ENCODE data around the gene AP5M1. TPM values are rescaled to one million over a fixed set of nuclear protein-coding genes. Genes with fewer than 3 reads are reported as not detected.

Gene AP5M1
- total and polyA plus RNA-seq, 2 of the 13 experiments (the other 11 are each of a cell fraction or from before 2014, with no cell fraction given), result 14.8 to 35.0 TPM

- TF ChIP-seq, protein P1, sequence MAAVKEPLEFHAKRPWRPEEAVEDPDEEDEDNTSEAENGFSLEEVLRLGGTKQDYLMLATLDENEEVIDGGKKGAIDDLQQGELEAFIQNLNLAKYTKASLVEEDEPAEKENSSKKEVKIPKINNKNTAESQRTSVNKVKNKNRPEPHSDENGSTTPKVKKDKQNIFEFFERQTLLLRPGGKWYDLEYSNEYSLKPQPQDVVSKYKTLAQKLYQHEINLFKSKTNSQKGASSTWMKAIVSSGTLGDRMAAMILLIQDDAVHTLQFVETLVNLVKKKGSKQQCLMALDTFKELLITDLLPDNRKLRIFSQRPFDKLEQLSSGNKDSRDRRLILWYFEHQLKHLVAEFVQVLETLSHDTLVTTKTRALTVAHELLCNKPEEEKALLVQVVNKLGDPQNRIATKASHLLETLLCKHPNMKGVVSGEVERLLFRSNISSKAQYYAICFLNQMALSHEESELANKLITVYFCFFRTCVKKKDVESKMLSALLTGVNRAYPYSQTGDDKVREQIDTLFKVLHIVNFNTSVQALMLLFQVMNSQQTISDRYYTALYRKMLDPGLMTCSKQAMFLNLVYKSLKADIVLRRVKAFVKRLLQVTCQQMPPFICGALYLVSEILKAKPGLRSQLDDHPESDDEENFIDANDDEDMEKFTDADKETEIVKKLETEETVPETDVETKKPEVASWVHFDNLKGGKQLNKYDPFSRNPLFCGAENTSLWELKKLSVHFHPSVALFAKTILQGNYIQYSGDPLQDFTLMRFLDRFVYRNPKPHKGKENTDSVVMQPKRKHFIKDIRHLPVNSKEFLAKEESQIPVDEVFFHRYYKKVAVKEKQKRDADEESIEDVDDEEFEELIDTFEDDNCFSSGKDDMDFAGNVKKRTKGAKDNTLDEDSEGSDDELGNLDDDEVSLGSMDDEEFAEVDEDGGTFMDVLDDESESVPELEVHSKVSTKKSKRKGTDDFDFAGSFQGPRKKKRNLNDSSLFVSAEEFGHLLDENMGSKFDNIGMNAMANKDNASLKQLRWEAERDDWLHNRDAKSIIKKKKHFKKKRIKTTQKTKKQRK (IDR thresholded peaks at IDR 0.05; ENCODE audit: low read length), result no peak
- 0 out of 4 replicates have a peak, but pooled peaks of 1 of the 2 experiments have one; percentile 10 for TF ChIP-seq NR2F1 (CRISPR knock-in tag; IDR thresholded peaks at IDR 0.05)
- peak; percentile 71 for TF ChIP-seq RARA (CRISPR knock-in tag; IDR thresholded peaks at IDR 0.05)
- no peak for TF ChIP-seq ZNF607 (CRISPR knock-in tag; IDR thresholded peaks at IDR 0.05; ENCODE audit: borderline replicate concordance)
- no peak for TF ChIP-seq ZNF816 (CRISPR knock-in tag; IDR thresholded peaks at IDR 0.05; ENCODE audit: borderline replicate concordance)
- TF ChIP-seq, protein P2, sequence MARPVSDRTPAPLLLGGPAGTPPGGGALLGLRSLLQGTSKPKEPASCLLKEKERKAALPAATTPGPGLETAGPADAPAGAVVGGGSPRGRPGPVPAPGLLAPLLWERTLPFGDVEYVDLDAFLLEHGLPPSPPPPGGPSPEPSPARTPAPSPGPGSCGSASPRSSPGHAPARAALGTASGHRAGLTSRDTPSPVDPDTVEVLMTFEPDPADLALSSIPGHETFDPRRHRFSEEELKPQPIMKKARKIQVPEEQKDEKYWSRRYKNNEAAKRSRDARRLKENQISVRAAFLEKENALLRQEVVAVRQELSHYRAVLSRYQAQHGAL (CRISPR knock-in tag; IDR thresholded peaks at IDR 0.05; ENCODE audit: not compliant biosample characterization), result no peak
- TF ChIP-seq TEAD3 (CRISPR knock-in tag; optimal IDR thresholded peaks at IDR 0.05; ENCODE audit: borderline replicate concordance), result peak; percentile 52
- TF ChIP-seq IRF2 (CRISPR knock-in tag; IDR thresholded peaks at IDR 0.05), result peak; percentile 54; the same call in 1 of the 2 replicates
- peak; percentile 82 for TF ChIP-seq ESRRA (CRISPR knock-in tag; IDR thresholded peaks at IDR 0.05; ENCODE audit: low read depth)
- TF ChIP-seq ZNF550 (CRISPR knock-in tag; IDR thresholded peaks at IDR 0.05; ENCODE audit: borderline replicate concordance), result no peak
- no peak for TF ChIP-seq ATM (IDR thresholded peaks at IDR 0.05; ENCODE audit: borderline replicate concordance)
- TF ChIP-seq ZKSCAN8 (CRISPR knock-in tag; IDR thresholded peaks at IDR 0.05; ENCODE audit: borderline replicate concordance), result 0 out of 2 replicates have a peak, but pooled peaks have one; percentile 25
- TF ChIP-seq JARID2 (CRISPR knock-in tag; IDR thresholded peaks at IDR 0.05; ENCODE audit: insufficient replicate concordance), result no peak
- TF ChIP-seq EP300 (IDR thresholded peaks at IDR 0.05; ENCODE audit: low read depth in 2 of 2, low read length in 2 of 2), result peak in 1 of 2 experiments; percentile 78; a peak in 2 of 4 replicates
- TF ChIP-seq EP300 (CRISPR knock-in tag; IDR thresholded peaks at IDR 0.05; ENCODE audit: borderline replicate concordance), result peak; percentile 52; the same call in 1 of the 2 replicates
- TF ChIP-seq ZNF446 (CRISPR knock-in tag; IDR thresholded peaks at IDR 0.05), result no peak
- TF ChIP-seq KMT2B (CRISPR knock-in tag; IDR thresholded peaks at IDR 0.05), result no peak
- TF ChIP-seq SOX5 (CRISPR knock-in tag; IDR thresholded peaks at IDR 0.05; ENCODE audit: borderline replicate concordance), result peak; percentile 100
- TF ChIP-seq MIER3 (CRISPR knock-in tag; IDR thresholded peaks at IDR 0.05; ENCODE audit: borderline replicate concordance), result peak; percentile 58; the same call in 1 of the 2 replicates
- TF ChIP-seq SALL1 (CRISPR knock-in tag; IDR thresholded peaks at IDR 0.05), result peak; percentile 33; the same call in 1 of the 2 replicates
- TF ChIP-seq FOXA3 (CRISPR knock-in tag; IDR thresholded peaks at IDR 0.05), result peak; percentile 84
- TF ChIP-seq ZSCAN9 (CRISPR knock-in tag; IDR thresholded peaks at IDR 0.05; ENCODE audit: borderline replicate concordance), result no peak
- no peak for TF ChIP-seq SP4 (CRISPR knock-in tag; IDR thresholded peaks at IDR 0.05)
- 0 out of 2 replicates have a peak, but pooled peaks have one; percentile 31 for TF ChIP-seq ZFP1 (CRISPR knock-in tag; IDR thresholded peaks at IDR 0.05)
- 0 out of 2 replicates have a peak, but pooled peaks have one; percentile 35 for TF ChIP-seq FOXP4 (CRISPR knock-in tag; IDR thresholded peaks at IDR 0.05)
- TF ChIP-seq, protein P3, sequence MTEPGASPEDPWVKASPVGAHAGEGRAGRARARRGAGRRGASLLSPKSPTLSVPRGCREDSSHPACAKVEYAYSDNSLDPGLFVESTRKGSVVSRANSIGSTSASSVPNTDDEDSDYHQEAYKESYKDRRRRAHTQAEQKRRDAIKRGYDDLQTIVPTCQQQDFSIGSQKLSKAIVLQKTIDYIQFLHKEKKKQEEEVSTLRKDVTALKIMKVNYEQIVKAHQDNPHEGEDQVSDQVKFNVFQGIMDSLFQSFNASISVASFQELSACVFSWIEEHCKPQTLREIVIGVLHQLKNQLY (CRISPR knock-in tag; IDR thresholded peaks at IDR 0.05), result 0 out of 2 replicates have a peak, but pooled peaks have one; percentile 37
These were observed 78.0 kb downstream of the AP5M1 start (continued) for GRCh38 chr14:57346741-57347140.
